HepG2 (cell line): ENCODE data around the gene NXN. TPM values are rescaled to one million over a fixed set of nuclear protein-coding genes. Genes with fewer than 3 reads are reported as not detected.

Experiments used
- ATAC-seq: fragments of 200-7000 bp; cut with Tn5 transposase; 3 replicates; pipeline ENCODE4 v1.9.1; 2020; ENCODE audit warnings: mild to moderate bottlenecking, moderate library complexity
- BruUV-seq: library from RNA; stranded (reverse); fragments of 400-500 nt; replicated peaks from 2 replicates; lab custom pipeline; 2021; lab: Mats Ljungman, UMichigan
- CTCF ChIA-PET: fragments of 300-600 bp; formaldehyde crosslinking; extraction: SDS; loops from one replicate; lab custom pipeline; 2021; ENCODE audit warnings: low total read pairs, inconsistent platforms, low intra/inter-chr PET ratio; lab: Yijun Ruan, JAX
- POLR2A ChIA-PET: fragments of 350-600 bp; sonication (Branson Sonifier 250); formaldehyde crosslinking; loops from one replicate; lab custom pipeline; 2020; ENCODE audit warnings: antibody characterized with exemption, inconsistent platforms; lab: Yijun Ruan, JAX
- DNase-seq: peaks from one replicate; pipeline ENCODE4 v3.0.0-alpha.2; 2015; ENCODE audit warnings: low spot score
- FAIRE-seq: peaks from 3 replicates; lab custom pipeline; 2011; peaks lifted over from hg19 to GRCh38; lab: Jason Lieb, UNC
- H2AFZ ChIP-seq: one replicate; pipeline ENCODE4 v1.6.1; 2011; ENCODE audit warnings: low read length, inconsistent platforms
- H3K27ac ChIP-seq: fragments of 300-600 bp; 3 replicates; pipeline ENCODE4 v1.8.0; 2011; ENCODE audit warnings: mixed run types, mild to moderate bottlenecking, mixed read lengths, low read length, inconsistent platforms; ENCODE audit not compliant: insufficient read depth; ENCODE audit errors: extremely low read length
- H3K27me3 ChIP-seq, 2 experiments: fragments of 200-600 bp in 1 of 2; 2 replicates in 1 of 2; 3 replicates in 1 of 2; pipeline versions ENCODE4 v1.6.0 to v1.8.0; 2011; ENCODE audit warnings: low read length in 2 of 2, mild to moderate bottlenecking in 2 of 2, moderate library complexity in 2 of 2, inconsistent platforms in 1 of 2; ENCODE audit not compliant: insufficient read depth in 2 of 2, control insufficient read depth in 1 of 2
- H3K36me3 ChIP-seq, 2 experiments: fragments of 200-600 bp in 1 of 2; replicated peaks in 1 of 2; 2 replicates in 1 of 2; 3 replicates in 1 of 2; pipeline versions ENCODE4 v1.5.1 to v1.8.0; 2011; ENCODE audit warnings: low read length in 2 of 2, inconsistent platforms in 1 of 2; ENCODE audit not compliant: insufficient read depth in 2 of 2, control insufficient read depth in 1 of 2
- H3K4me1 ChIP-seq: 2 replicates; pipeline ENCODE4 v1.5.1; 2012; ENCODE audit warnings: low read length, inconsistent platforms; ENCODE audit not compliant: insufficient read depth
- H3K4me2 ChIP-seq: 2 replicates; pipeline ENCODE4 v1.6.0; 2011; ENCODE audit warnings: low read depth, low read length, inconsistent platforms
- H3K4me3 ChIP-seq, 3 experiments: fragments of 200-600 bp in 1 of 3; sonication (generic), shearing (Covaris generic) in 1 of 3; replicated peaks in 1 of 3; 2 replicates each; pipeline ENCODE4 v1.5.1; 2011 to 2016; ENCODE audit warnings: low read length in 3 of 3, inconsistent platforms in 2 of 3, low read depth in 2 of 3, mild to moderate bottlenecking in 2 of 3, control low read depth in 1 of 3, mixed read lengths in 1 of 3; ENCODE audit not compliant: insufficient read depth in 1 of 3
- H3K79me2 ChIP-seq: one replicate; pipeline ENCODE4 v1.6.1; 2011; ENCODE audit warnings: low read length, inconsistent platforms; ENCODE audit not compliant: insufficient read depth
- H3K9ac ChIP-seq: 2 replicates; pipeline ENCODE4 v1.6.0; 2011; ENCODE audit warnings: mild to moderate bottlenecking, low read depth, low read length, inconsistent platforms; ENCODE audit not compliant: insufficient read depth
- H3K9me3 ChIP-seq: 2 replicates; pipeline ENCODE4 v1.5.1; 2012; ENCODE audit warnings: mild to moderate bottlenecking, low read length
- H4K20me1 ChIP-seq: 2 replicates; pipeline ENCODE4 v1.6.0; 2011; ENCODE audit warnings: inconsistent platforms, mild to moderate bottlenecking, low read length, moderate library complexity; ENCODE audit not compliant: insufficient read depth
- CHD4 ChIP-seq: fragments of 200-600 bp; sonication (generic); IDR thresholded peaks from 2 replicates; pipeline ENCODE4 v1.7.0; 2017; ENCODE audit warnings: mild to moderate bottlenecking, low read length, borderline replicate concordance
- DPF2 ChIP-seq: sonication (generic); formaldehyde crosslinking; IDR thresholded peaks from 2 replicates; pipeline ENCODE4 v1.4.0; 2020; ENCODE audit warnings: mild to moderate bottlenecking, low read depth, missing genetic modification reagents, borderline replicate concordance
- EEA1 ChIP-seq: sonication (generic); formaldehyde crosslinking; IDR thresholded peaks from 2 replicates; pipeline ENCODE4 v1.5.1; 2020; ENCODE audit warnings: mild to moderate bottlenecking, missing genetic modification reagents, borderline replicate concordance
- IKZF4 ChIP-seq: sonication (generic); formaldehyde crosslinking; IDR thresholded peaks from 2 replicates; pipeline ENCODE4 v1.5.1; 2020; ENCODE audit warnings: borderline replicate concordance, mild to moderate bottlenecking, low read depth, missing genetic modification reagents; ENCODE audit errors: not compliant biosample characterization
- KLF11 ChIP-seq: IDR thresholded peaks from 2 replicates; pipeline ENCODE4 v1.6.1; 2016; ENCODE audit warnings: missing compliant biosample characterization
- KLF16 ChIP-seq, 2 experiments: sonication (generic) in 1 of 2; formaldehyde crosslinking in 1 of 2; IDR thresholded peaks; 2 replicates each; pipeline versions ENCODE4 v1.6.1 to v1.8.0; 2016 to 2023; ENCODE audit warnings: missing genetic modification reagents in 2 of 2, missing compliant biosample characterization in 1 of 2
- MIER3 ChIP-seq: IDR thresholded peaks from 2 replicates; pipeline ENCODE4 v1.6.1; 2016; ENCODE audit warnings: missing compliant biosample characterization, borderline replicate concordance
- NBN ChIP-seq: fragments of 450-650 bp; conservative IDR thresholded peaks from 2 replicates; pipeline ENCODE4 v1.6.1; 2017
- POLR2A ChIP-seq, 2 experiments: IDR thresholded peaks; 2 replicates each; pipeline ENCODE4 v1.6.1; 2011; ENCODE audit warnings: low read depth in 2 of 2, low read length in 2 of 2, mild to moderate bottlenecking in 1 of 2, moderate library complexity in 1 of 2; ENCODE audit not compliant: insufficient read depth in 1 of 2
- SNAI1 ChIP-seq: sonication (generic); formaldehyde crosslinking; IDR thresholded peaks from 2 replicates; pipeline ENCODE4 v1.5.0; 2020; ENCODE audit warnings: mild to moderate bottlenecking, missing genetic modification reagents, borderline replicate concordance
- SP5 ChIP-seq: IDR thresholded peaks from 2 replicates; pipeline ENCODE4 v1.6.1; 2016; ENCODE audit warnings: low read depth, borderline replicate concordance
- THAP8 ChIP-seq: sonication (generic); formaldehyde crosslinking; IDR thresholded peaks from 2 replicates; pipeline ENCODE4 v1.5.1; 2020; ENCODE audit warnings: missing genetic modification reagents, mild to moderate bottlenecking, borderline replicate concordance
- ZNF501 ChIP-seq: sonication (generic); formaldehyde crosslinking; IDR thresholded peaks from 2 replicates; pipeline ENCODE4 v1.5.1; 2020; ENCODE audit warnings: mild to moderate bottlenecking, moderate library complexity, missing genetic modification reagents
- WGBS: methylation state at CpG from one replicate; pipeline ENCODE4 v1.1.6; 2017; ENCODE audit warnings: low lambda C conversion rate; 5-methylcytosine and 5-hydroxymethylcytosine counted together
- in situ Hi-C: cut with HindIII; loops from 2 replicates; pipeline ENCODE4 v1.10.0; 2017; ENCODE audit warnings: low pct_unique_long_range_greater_than_20kb; ENCODE audit not compliant: extremely low pct_ligation_motif_present
- intact Hi-C: fragments of 100-400 bp; cut with micrococcal nuclease; formaldehyde crosslinking; loops from one replicate; pipeline ENCODE4 v1.10.0; 2022; ENCODE audit not compliant: unreplicated experiment
- polyA plus RNA-seq, 8 experiments: library from polyadenylated mRNA; depleted of rRNA in 3 of 8; stranded (reverse) in 7 of 8; unstranded in 1 of 8; fragments of >200 nt; fragmentation: Illumina TruSeq in 4 of 8; extraction: Trizol in 4 of 8; gene quantifications; 2 replicates each; pipeline versions ENCODE4 v1.2.1 to v1.2.3, GENCODE V29; 2011 to 2016; ENCODE audit warnings: low read depth in 4 of 8, missing spikeins in 1 of 8, mixed read lengths in 1 of 8; ENCODE audit not compliant: insufficient read depth in 1 of 8
- total RNA-seq, 5 experiments: library from RNA; depleted of rRNA; stranded (reverse); fragments of >200 nt; fragmentation: Illumina TruSeq; extraction: Trizol; gene quantifications; 2 replicates each; pipeline ENCODE4 v1.2.3, GENCODE V29; 2016; ENCODE audit warnings: low read depth in 1 of 5
- TF ChIP-seq, protein P1 (sequence below): sonication (generic); formaldehyde crosslinking; IDR thresholded peaks from 2 replicates; pipeline ENCODE4 v1.9.0; 2022; ENCODE audit warnings: low read depth, missing genetic modification reagents
- TF ChIP-seq, protein P2 (sequence below): sonication (generic); formaldehyde crosslinking; conservative IDR thresholded peaks from 2 replicates; pipeline ENCODE4 v1.8.1; 2023; ENCODE audit warnings: missing genetic modification reagents
- TF ChIP-seq, protein P3 (sequence below): sonication (generic); formaldehyde crosslinking; IDR thresholded peaks from 2 replicates; pipeline ENCODE4 v1.4.0; 2020; ENCODE audit warnings: mild to moderate bottlenecking, missing genetic modification reagents, borderline replicate concordance

Gene NXN
- total and polyA plus RNA-seq, 2 of the 13 experiments (the other 11 are each of a cell fraction or from before 2014, with no cell fraction given) = 22.2 to 24.3 TPM

- ATAC-seq = no peak
- no peak for FAIRE-seq
- DNase-seq = no peak
- 94% methylated on average over 15 of the region's 15 CpGs for WGBS
- Histone ChIP-seq H3K27ac (no peak overlapping the region), H3K4me2 (no peak overlapping the region), H3K4me1 (peaks cover 24% of the 10 kb centered on the region), H3K79me2 (peaks cover 3% of the 10 kb centered on the region), H3K4me3 (no peak overlapping the region), H4K20me1 (no peaks in the 10 kb centered on the region), H3K9ac (no peak overlapping the region), H3K9me3 (no peaks in the 10 kb centered on the region)
- in situ Hi-C loops (loop anchor here (5.0 kb wide), 1 partner anchor 102 kb away; no protein-coding TSS in a partner anchor), intact Hi-C loops (no loop called here)
- CTCF ChIA-PET = interaction anchor here (2.1 kb wide), 1 partner anchor 100 kb away, joined by 13 read pairs; no protein-coding TSS in a partner anchor
- TF ChIP-seq NBN (no peak), IKZF4 (CRISPR knock-in tag) (no peak), EEA1 (no peak), POLR2A (IDR thresholded peaks at IDR 0.05; ENCODE audit: insufficient read depth in 1 of 2, low read depth in 2 of 2, low read length in 2 of 2) (no peak), SP5 (CRISPR knock-in tag) (no peak), KLF16 (CRISPR knock-in tag; IDR thresholded peaks at IDR 0.05) (no peak), DPF2 (CRISPR knock-in tag) (no peak), SNAI1 (CRISPR knock-in tag) (no peak), CHD4 (no peak), MIER3 (CRISPR knock-in tag) (no peak), ZNF501 (CRISPR knock-in tag) (no peak), THAP8 (no peak), KLF11 (CRISPR knock-in tag) (no peak)
- TF ChIP-seq, protein P1, sequence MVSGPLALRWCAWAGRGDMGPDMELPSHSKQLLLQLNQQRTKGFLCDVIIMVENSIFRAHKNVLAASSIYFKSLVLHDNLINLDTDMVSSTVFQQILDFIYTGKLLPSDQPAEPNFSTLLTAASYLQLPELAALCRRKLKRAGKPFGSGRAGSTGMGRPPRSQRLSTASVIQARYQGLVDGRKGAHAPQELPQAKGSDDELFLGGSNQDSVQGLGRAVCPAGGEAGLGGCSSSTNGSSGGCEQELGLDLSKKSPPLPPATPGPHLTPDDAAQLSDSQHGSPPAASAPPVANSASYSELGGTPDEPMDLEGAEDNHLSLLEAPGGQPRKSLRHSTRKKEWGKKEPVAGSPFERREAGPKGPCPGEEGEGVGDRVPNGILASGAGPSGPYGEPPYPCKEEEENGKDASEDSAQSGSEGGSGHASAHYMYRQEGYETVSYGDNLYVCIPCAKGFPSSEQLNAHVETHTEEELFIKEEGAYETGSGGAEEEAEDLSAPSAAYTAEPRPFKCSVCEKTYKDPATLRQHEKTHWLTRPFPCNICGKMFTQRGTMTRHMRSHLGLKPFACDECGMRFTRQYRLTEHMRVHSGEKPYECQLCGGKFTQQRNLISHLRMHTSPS (CRISPR knock-in tag) = no peak
- TF ChIP-seq, protein P2, sequence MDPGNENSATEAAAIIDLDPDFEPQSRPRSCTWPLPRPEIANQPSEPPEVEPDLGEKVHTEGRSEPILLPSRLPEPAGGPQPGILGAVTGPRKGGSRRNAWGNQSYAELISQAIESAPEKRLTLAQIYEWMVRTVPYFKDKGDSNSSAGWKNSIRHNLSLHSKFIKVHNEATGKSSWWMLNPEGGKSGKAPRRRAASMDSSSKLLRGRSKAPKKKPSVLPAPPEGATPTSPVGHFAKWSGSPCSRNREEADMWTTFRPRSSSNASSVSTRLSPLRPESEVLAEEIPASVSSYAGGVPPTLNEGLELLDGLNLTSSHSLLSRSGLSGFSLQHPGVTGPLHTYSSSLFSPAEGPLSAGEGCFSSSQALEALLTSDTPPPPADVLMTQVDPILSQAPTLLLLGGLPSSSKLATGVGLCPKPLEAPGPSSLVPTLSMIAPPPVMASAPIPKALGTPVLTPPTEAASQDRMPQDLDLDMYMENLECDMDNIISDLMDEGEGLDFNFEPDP (CRISPR knock-in tag) = no peak
- TF ChIP-seq, protein P3, sequence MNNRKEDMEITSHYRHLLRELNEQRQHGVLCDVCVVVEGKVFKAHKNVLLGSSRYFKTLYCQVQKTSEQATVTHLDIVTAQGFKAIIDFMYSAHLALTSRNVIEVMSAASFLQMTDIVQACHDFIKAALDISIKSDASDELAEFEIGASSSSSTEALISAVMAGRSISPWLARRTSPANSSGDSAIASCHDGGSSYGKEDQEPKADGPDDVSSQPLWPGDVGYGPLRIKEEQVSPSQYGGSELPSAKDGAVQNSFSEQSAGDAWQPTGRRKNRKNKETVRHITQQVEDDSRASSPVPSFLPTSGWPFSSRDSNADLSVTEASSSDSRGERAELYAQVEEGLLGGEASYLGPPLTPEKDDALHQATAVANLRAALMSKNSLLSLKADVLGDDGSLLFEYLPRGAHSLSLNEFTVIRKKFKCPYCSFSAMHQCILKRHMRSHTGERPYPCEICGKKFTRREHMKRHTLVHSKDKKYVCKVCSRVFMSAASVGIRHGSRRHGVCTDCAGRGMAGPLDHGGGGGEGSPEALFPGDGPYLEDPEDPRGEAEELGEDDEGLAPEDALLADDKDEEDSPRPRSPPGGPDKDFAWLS (CRISPR knock-in tag) = no peak
- TF ChIP-seq, all 625 proteins: peak for 0
- Histone ChIP-seq H3K36me3 (no peaks in the 10 kb centered on the region), H3K27me3 (no peaks in the 10 kb centered on the region), H2AFZ (no peak overlapping the region)
- POLR2A ChIA-PET = interaction anchor here (1.5 kb wide), 1 partner anchor 100 kb away, joined by 11 read pairs; the partner anchor contains the start of gene NXN
- no TSS peak for BruUV-seq
Measured at GRCh38 chr17:880443-881269, 98.9 kb downstream of the NXN start.
